GM23338 (cell line): Measurements from ENCODE around the gene FANCC. TPM values are rescaled to one million over a fixed set of nuclear protein-coding genes. Genes with fewer than 3 reads are reported as not detected.

Experiments
- ATAC-seq: fragments of 200-7000 bp; cut with Tn5 transposase; 3 replicates; pipeline ENCODE4 v1.9.1; 2020
- DNase-seq: peaks from one replicate; pipeline ENCODE4 v3.0.0-alpha.2; 2015; ENCODE audit warnings: low spot score
- H2AFZ ChIP-seq: fragments of 200-600 bp; sonication (generic); 2 replicates; pipeline ENCODE4 v1.8.0; 2016; ENCODE audit warnings: antibody characterized with exemption, mild to moderate bottlenecking, moderate library complexity
- H3F3A ChIP-seq: fragments of 200-600 bp; sonication (generic); replicated peaks from 2 replicates; pipeline ENCODE4 v1.8.0; 2017; ENCODE audit warnings: antibody characterized with exemption, mixed run types, low read depth
- H3K27ac ChIP-seq: fragments of 200-600 bp; sonication (generic); 2 replicates; pipeline ENCODE4 v1.6.1; 2016; ENCODE audit warnings: low read depth
- H3K27me3 ChIP-seq: fragments of 200-600 bp; sonication (generic); 2 replicates; pipeline ENCODE4 v1.8.0; 2016; ENCODE audit warnings: mild to moderate bottlenecking, mixed run types, moderate library complexity; ENCODE audit not compliant: insufficient read depth
- H3K36me3 ChIP-seq: fragments of 200-600 bp; sonication (generic); 2 replicates; pipeline ENCODE4 v1.8.0; 2016; ENCODE audit warnings: mild to moderate bottlenecking; ENCODE audit not compliant: insufficient read depth
- H3K4me1 ChIP-seq: fragments of 200-600 bp; sonication (generic); 2 replicates; pipeline ENCODE4 v1.8.0; 2016; ENCODE audit warnings: mild to moderate bottlenecking, moderate library complexity; ENCODE audit not compliant: insufficient read depth
- H3K4me2 ChIP-seq: fragments of 200-600 bp; sonication (generic); 2 replicates; pipeline ENCODE4 v1.7.1; 2017; ENCODE audit warnings: mixed run types
- H3K4me3 ChIP-seq: fragments of 200-600 bp; sonication (generic); 2 replicates; pipeline ENCODE4 v1.6.1; 2016; ENCODE audit warnings: mixed run types
- H3K79me2 ChIP-seq: fragments of 200-600 bp; sonication (generic); replicated peaks from 2 replicates; pipeline ENCODE4 v1.8.0; 2017; ENCODE audit warnings: mild to moderate bottlenecking; ENCODE audit not compliant: insufficient read depth
- H3K9me2 ChIP-seq: fragments of 200-600 bp; sonication (generic); 2 replicates; pipeline ENCODE4 v1.8.0; 2017; ENCODE audit not compliant: insufficient read depth
- H4K20me1 ChIP-seq: fragments of 200-600 bp; sonication (generic); replicated peaks from 2 replicates; pipeline ENCODE4 v1.8.0; 2017; ENCODE audit warnings: mild to moderate bottlenecking; ENCODE audit not compliant: insufficient read depth
- H3K27ac Mint-ChIP-seq: 2 replicates; pipeline ENCODE4 v1.8.0; 2020; ENCODE audit warnings: inconsistent platforms, mild to moderate bottlenecking, moderate library complexity, mixed read lengths
- H3K27me3 Mint-ChIP-seq: 3 replicates; pipeline ENCODE4 v1.8.0; 2022; ENCODE audit warnings: low read depth, mild to moderate bottlenecking, moderate library complexity, mixed read lengths, inconsistent platforms; ENCODE audit not compliant: insufficient read depth, poor library complexity
- H3K36me3 Mint-ChIP-seq: 3 replicates; pipeline ENCODE4 v1.8.0; 2021; ENCODE audit warnings: low read depth, mild to moderate bottlenecking, inconsistent platforms, moderate library complexity, mixed read lengths
- H3K4me1 Mint-ChIP-seq: 3 replicates; pipeline ENCODE4 v1.8.0; 2020; ENCODE audit warnings: mild to moderate bottlenecking, inconsistent platforms, mixed read lengths
- H3K4me3 Mint-ChIP-seq: 3 replicates; pipeline ENCODE4 v1.8.0; 2021; ENCODE audit warnings: moderate library complexity, mild to moderate bottlenecking, inconsistent platforms, mixed read lengths
- H3K9me3 Mint-ChIP-seq: 3 replicates; pipeline ENCODE4 v1.8.0; 2020; ENCODE audit warnings: moderate library complexity, mild to moderate bottlenecking, inconsistent platforms, mixed read lengths
- CREB1 ChIP-seq: fragments of 250-450 bp; sonication (Bioruptor Pico); IDR thresholded peaks from 2 replicates; pipeline ENCODE4 v1.5.0; 2020; ENCODE audit warnings: low read depth, mild to moderate bottlenecking, moderate library complexity
- STAT1 ChIP-seq: IDR thresholded peaks from one replicate; pipeline ENCODE4 v1.6.1; 2016; ENCODE audit warnings: antibody characterized with exemption; ENCODE audit not compliant: unreplicated experiment
- polyA plus RNA-seq: library from polyadenylated mRNA; unstranded; fragments of >200 nt; fragmentation: Nextera tagmentation; extraction: Ambion mirVana; gene quantifications from 2 replicates; pipeline ENCODE4 v1.2.1, GENCODE V29; 2016
- total RNA-seq: library from RNA; depleted of rRNA; stranded (reverse); fragments of >200 nt; shearing (Covaris generic); gene quantifications from 2 replicates; pipeline ENCODE4 v1.2.3, GENCODE V29; 2014
- TF ChIP-seq, protein P1 (sequence below): fragments of 250-450 bp; sonication (Bioruptor Pico); IDR thresholded peaks from 2 replicates; pipeline ENCODE4 v1.5.0; 2020; ENCODE audit warnings: mild to moderate bottlenecking, moderate library complexity
- TF ChIP-seq, protein P2 (sequence below): IDR thresholded peaks from 2 replicates; pipeline ENCODE4 v1.6.1; 2016; ENCODE audit warnings: antibody characterized with exemption
- TF ChIP-seq, protein P3 (sequence below): IDR thresholded peaks from one replicate; pipeline ENCODE4 v1.6.1; 2018; ENCODE audit warnings: antibody characterized with exemption; ENCODE audit not compliant: unreplicated experiment

The FANCC gene
- total and polyA plus RNA-seq, 2 experiments from 2014 or later = 7.8 to 18.1 TPM

DNA sequence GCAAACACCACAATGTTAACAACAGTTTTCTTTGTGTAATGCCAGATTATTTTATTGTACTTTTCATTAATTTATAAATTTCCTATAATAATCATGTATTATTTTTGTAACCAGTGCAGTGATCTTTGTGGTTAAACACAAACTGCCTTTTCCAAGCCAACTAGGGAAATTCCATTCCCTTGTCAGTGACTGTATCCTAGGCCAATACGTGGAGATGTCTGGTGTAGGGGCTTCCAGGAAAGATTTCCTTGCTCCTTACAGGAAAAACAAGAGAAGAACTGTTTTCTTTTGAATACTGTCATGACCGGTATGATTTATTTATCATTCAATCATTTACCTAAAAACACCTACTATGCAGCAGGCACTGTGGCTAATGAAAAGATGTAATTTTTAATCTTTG is 31.4 kb downstream of the FANCC start (continued):
- TF ChIP-seq, protein P1, sequence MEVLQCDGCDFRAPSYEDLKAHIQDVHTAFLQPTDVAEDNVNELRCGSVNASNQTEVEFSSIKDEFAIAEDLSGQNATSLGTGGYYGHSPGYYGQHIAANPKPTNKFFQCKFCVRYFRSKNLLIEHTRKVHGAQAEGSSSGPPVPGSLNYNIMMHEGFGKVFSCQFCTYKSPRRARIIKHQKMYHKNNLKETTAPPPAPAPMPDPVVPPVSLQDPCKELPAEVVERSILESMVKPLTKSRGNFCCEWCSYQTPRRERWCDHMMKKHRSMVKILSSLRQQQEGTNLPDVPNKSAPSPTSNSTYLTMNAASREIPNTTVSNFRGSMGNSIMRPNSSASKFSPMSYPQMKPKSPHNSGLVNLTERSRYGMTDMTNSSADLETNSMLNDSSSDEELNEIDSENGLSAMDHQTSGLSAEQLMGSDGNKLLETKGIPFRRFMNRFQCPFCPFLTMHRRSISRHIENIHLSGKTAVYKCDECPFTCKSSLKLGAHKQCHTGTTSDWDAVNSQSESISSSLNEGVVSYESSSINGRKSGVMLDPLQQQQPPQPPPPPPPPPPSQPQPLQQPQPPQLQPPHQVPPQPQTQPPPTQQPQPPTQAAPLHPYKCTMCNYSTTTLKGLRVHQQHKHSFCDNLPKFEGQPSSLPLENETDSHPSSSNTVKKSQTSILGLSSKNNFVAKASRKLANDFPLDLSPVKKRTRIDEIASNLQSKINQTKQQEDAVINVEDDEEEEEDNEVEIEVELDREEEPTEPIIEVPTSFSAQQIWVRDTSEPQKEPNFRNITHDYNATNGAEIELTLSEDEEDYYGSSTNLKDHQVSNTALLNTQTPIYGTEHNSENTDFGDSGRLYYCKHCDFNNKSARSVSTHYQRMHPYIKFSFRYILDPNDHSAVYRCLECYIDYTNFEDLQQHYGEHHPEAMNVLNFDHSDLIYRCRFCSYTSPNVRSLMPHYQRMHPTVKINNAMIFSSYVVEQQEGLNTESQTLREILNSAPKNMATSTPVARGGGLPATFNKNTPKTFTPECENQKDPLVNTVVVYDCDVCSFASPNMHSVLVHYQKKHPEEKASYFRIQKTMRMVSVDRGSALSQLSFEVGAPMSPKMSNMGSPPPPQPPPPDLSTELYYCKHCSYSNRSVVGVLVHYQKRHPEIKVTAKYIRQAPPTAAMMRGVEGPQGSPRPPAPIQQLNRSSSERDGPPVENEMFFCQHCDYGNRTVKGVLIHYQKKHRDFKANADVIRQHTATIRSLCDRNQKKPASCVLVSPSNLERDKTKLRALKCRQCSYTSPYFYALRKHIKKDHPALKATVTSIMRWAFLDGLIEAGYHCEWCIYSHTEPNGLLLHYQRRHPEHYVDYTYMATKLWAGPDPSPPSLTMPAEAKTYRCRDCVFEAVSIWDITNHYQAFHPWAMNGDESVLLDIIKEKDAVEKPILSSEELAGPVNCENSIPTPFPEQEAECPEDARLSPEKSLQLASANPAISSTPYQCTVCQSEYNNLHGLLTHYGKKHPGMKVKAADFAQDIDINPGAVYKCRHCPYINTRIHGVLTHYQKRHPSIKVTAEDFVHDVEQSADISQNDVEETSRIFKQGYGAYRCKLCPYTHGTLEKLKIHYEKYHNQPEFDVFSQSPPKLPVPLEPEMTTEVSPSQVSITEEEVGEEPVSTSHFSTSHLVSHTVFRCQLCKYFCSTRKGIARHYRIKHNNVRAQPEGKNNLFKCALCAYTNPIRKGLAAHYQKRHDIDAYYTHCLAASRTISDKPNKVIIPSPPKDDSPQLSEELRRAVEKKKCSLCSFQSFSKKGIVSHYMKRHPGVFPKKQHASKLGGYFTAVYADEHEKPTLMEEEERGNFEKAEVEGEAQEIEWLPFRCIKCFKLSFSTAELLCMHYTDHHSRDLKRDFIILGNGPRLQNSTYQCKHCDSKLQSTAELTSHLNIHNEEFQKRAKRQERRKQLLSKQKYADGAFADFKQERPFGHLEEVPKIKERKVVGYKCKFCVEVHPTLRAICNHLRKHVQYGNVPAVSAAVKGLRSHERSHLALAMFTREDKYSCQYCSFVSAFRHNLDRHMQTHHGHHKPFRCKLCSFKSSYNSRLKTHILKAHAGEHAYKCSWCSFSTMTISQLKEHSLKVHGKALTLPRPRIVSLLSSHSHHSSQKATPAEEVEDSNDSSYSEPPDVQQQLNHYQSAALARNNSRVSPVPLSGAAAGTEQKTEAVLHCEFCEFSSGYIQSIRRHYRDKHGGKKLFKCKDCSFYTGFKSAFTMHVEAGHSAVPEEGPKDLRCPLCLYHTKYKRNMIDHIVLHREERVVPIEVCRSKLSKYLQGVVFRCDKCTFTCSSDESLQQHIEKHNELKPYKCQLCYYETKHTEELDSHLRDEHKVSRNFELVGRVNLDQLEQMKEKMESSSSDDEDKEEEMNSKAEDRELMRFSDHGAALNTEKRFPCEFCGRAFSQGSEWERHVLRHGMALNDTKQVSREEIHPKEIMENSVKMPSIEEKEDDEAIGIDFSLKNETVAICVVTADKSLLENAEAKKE (CRISPR knock-in tag) = no peak

GRCh38 chr9:95285307-95285706 is 32.2 kb downstream of the FANCC start:
- no peaks in the 10 kb centered on the region for H3K4me1 ChIP-seq
- no peak overlapping the region for H3K27ac ChIP-seq
- no peaks in the 10 kb centered on the region for H3K27me3 ChIP-seq
- Mint-ChIP-seq H3K9me3 (no peaks in the 10 kb centered on the region), H3K27me3 (no peaks in the 10 kb centered on the region), H3K4me3 (no peak overlapping the region), H3K27ac (no peak overlapping the region), H3K4me1 (no peaks in the 10 kb centered on the region), H3K36me3 (no peaks in the 10 kb centered on the region)
- no peak overlapping the region for H2AFZ ChIP-seq
- no peak for DNase-seq
- no peaks in the 10 kb centered on the region for H3K9me2 ChIP-seq
- no peak overlapping the region for H3K4me2 ChIP-seq
- no peaks in the 10 kb centered on the region; the same call in 1 of the 2 replicates for H3K79me2 ChIP-seq
- ATAC-seq = no peak
- H3F3A ChIP-seq = no peaks in the 10 kb centered on the region
- no peak overlapping the region for H3K4me3 ChIP-seq
- H3K36me3 ChIP-seq = no peaks in the 10 kb centered on the region
- H4K20me1 ChIP-seq = no peaks in the 10 kb centered on the region
- TF ChIP-seq STAT1 = no peak
- TF ChIP-seq, protein P2, sequence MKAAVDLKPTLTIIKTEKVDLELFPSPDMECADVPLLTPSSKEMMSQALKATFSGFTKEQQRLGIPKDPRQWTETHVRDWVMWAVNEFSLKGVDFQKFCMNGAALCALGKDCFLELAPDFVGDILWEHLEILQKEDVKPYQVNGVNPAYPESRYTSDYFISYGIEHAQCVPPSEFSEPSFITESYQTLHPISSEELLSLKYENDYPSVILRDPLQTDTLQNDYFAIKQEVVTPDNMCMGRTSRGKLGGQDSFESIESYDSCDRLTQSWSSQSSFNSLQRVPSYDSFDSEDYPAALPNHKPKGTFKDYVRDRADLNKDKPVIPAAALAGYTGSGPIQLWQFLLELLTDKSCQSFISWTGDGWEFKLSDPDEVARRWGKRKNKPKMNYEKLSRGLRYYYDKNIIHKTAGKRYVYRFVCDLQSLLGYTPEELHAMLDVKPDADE = no peak
- TF ChIP-seq CREB1 (CRISPR knock-in tag) = no peak
- TF ChIP-seq, protein P3, sequence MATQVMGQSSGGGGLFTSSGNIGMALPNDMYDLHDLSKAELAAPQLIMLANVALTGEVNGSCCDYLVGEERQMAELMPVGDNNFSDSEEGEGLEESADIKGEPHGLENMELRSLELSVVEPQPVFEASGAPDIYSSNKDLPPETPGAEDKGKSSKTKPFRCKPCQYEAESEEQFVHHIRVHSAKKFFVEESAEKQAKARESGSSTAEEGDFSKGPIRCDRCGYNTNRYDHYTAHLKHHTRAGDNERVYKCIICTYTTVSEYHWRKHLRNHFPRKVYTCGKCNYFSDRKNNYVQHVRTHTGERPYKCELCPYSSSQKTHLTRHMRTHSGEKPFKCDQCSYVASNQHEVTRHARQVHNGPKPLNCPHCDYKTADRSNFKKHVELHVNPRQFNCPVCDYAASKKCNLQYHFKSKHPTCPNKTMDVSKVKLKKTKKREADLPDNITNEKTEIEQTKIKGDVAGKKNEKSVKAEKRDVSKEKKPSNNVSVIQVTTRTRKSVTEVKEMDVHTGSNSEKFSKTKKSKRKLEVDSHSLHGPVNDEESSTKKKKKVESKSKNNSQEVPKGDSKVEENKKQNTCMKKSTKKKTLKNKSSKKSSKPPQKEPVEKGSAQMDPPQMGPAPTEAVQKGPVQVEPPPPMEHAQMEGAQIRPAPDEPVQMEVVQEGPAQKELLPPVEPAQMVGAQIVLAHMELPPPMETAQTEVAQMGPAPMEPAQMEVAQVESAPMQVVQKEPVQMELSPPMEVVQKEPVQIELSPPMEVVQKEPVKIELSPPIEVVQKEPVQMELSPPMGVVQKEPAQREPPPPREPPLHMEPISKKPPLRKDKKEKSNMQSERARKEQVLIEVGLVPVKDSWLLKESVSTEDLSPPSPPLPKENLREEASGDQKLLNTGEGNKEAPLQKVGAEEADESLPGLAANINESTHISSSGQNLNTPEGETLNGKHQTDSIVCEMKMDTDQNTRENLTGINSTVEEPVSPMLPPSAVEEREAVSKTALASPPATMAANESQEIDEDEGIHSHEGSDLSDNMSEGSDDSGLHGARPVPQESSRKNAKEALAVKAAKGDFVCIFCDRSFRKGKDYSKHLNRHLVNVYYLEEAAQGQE = no peak
